Jurkat, Clone E6-1 (cell line): ENCODE data around the gene SLC30A10. TPM values are rescaled to one million over a fixed set of nuclear protein-coding genes. Genes with fewer than 3 reads are reported as not detected.
"Not testable (repeated sequence)": the region's sequence is repeated elsewhere in the genome, so short reads cannot be mapped to it uniquely, and the experiment has no call there.

Source experiments
- DNase-seq: peaks from one replicate; pipeline ENCODE4 v3.0.0-alpha.2; 2011; ENCODE audit warnings: low read depth, low spot score
- H3K4me3 ChIP-seq: 2 replicates; pipeline ENCODE4 v1.5.1; 2011; ENCODE audit warnings: mild to moderate bottlenecking, low read length, control low read depth, moderate library complexity
- polyA plus RNA-seq: library from polyadenylated mRNA; unstranded; fragments of >200 nt; gene quantifications from one replicate; pipeline ENCODE4 v1.2.1, GENCODE V29; 2012; ENCODE audit warnings: missing spikeins; ENCODE audit not compliant: insufficient read length, insufficient read depth

Gene SLC30A10
- polyA plus RNA-seq = not detected

DNA sequence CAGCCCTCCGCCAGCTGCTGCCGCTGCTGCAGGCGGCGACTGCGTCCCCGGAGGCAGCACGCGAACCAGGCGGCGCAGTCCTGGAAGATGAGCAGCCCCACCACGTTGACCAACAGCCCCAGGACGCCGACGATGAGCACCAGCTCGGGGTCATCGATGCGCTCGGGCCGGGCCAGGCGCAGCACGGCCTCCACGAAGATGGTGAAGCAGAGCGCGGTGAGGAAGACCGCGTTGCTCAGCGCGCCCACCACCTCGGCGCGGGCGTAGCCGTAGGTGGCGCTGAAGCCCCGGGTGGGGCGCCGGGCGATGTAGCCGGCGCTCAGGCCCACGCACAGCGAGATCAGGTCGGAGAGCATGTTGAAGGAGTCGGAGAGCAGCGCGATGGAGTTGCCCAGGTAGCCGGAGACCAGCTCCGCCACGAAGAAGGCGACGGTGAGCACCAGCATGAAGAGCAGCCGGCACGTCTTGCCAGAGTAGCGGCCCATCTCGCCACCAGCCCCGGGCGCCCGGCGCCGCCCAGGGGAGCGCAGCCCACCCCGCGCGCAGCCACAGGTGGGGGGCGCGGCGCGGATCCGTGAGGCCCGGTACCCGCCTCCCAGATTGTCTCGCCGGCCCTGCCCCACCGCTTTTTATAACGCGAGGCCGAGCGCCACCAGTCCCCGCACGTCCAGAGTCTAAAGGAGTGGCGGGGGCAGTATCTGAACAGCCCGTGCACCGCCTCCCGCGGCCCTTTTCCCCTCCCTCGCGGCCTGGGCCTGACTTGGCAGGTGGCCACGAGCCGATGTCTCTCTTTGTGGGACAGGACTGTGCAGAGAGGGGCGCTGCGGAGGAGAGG is at the start of gene SLC30A10:
Gene SLC30A10, minus strand, starts transcription at position 602 of the 835 bp plus-strand sequence. Its CDS starts 117 bp downstream, at position 485.
- H3K4me3 ChIP-seq = no peak within 1 kb of the TSS
- DNase-seq = no peak

DNA sequence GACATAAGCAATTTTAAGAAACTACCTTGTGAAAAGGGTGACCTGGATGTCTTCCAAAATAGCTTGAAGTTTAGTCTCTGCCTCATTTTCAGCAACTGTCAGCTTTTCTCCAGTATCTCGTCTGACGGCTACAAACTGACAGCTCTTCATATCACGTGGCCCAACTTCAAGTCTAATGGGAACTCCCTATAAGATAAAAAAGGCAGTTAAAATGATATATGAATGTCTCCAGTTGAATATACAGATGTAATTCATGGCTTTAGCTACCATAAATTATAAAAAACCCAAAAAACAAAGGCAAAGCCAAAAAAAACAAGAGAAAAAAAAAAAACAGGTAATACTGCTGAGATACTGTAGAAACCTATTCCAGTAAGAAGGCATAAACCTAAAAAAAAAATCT is 44.9 kb upstream of the SLC30A10 start:
- DNase-seq = no peak
- H3K4me3 ChIP-seq = no peak overlapping the region

DNA sequence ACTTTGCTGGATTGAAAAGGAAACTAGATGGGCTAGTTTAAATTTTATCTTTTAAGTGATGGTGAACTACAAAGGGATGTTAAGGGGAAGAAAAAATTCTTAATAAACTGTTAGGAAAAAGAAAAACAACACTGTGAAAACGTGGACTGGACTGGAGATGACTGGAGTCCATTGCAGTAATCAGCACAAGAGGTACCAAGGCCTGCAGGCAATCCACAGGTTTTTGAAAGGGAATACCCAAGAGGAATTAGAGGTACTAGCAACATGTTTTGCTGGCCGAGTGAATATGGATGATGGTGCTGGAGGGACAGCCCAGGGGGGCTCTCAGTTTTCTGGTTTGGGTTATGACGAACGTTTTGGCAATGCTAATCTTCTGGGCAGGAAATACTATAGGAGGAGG is 39.0 kb upstream of the SLC30A10 start:
- no peak overlapping the region for H3K4me3 ChIP-seq
- no peak for DNase-seq

DNA sequence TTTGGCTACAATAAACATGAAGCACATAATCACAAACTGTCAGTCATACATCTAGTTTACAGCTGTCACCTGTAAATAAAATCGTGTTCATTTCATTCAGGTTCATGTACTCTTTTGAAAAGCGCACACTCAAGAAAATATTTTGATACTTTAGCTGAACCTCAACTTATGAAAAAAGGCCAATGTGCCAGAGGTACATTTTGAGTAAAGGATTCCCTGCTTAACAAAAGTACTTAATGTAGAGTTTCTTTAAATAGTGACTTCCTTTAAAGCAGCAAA is 37.7 kb upstream of the SLC30A10 start:
- no peak overlapping the region for H3K4me3 ChIP-seq
- no peak for DNase-seq

DNA sequence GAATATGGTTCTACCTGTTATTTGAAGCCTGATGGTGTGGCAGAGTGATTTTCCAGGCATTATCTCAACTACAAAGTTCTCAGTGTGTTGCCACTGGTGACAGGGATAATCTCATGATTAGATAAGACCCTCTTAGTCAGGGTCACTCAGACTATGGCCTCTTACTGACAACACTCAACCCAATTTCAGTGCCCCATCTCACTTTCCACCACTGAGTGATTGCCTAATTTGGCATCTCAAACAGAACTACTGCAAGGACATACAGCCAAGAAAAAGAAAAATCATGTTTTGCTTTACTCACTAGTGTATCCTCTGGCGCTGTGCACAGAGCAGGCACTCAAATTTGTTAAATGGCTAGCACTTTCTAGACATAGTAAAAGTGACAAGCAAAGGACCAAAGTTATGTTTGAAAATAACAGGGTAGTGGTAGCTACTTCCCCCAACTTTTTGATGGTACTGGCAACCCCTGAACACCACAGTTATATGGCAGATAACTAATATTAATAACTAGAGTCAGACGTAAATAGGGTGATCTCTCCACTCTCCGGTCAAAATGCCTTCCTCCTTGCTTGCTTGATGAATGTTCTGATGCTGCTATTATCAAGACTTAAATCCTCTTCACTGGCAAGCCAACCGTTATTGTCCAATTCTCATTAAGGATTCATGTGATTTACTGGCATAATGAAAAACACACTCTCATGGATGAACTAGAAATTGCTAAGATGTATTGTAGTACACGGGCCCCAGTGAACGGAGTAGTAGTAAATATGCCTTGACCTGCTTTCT is 37.1 kb upstream of the SLC30A10 start:
- H3K4me3 ChIP-seq = no peak overlapping the region
- no peak for DNase-seq

DNA sequence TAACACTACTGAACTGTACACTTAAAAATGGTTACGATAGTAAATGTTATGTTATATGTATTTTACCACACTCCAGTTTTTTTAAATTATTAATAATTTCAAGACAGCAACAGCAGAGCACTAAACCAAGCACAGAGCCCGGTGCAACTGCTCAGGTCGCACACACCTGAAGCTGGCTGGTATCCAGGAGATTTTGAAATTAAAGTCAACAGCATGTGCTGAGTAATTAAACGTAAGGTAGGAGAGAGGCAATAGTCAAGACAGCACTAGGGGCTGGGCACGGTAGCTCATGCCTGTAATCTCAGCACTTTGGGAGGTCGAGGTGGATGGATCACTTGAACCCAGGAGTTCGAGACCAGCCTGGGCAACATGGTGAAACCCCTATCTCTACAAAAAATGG is 35.1 kb upstream of the SLC30A10 start:
- no peak overlapping the region for H3K4me3 ChIP-seq
- no peak for DNase-seq

DNA sequence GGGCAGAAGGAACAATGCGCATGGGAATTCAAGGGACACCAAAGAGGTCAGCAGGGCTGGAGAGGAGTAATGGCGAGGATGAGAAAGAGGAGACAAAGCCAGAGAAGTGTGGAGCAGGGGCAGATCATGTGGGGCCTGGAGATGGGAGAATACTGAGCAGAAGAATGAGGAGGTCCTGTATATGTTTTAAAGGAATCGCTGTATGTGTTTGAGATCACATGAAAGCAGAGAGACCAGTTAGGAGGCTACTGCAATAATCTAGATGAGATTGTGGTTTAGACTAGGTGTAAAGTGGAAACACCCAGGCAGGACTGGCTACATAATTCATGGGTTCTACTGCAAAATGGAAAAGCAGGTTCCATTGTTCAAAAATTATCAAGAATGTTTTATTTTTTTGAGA is 33.3 kb upstream of the SLC30A10 start:
- no peak for DNase-seq
- no peak overlapping the region for H3K4me3 ChIP-seq

DNA sequence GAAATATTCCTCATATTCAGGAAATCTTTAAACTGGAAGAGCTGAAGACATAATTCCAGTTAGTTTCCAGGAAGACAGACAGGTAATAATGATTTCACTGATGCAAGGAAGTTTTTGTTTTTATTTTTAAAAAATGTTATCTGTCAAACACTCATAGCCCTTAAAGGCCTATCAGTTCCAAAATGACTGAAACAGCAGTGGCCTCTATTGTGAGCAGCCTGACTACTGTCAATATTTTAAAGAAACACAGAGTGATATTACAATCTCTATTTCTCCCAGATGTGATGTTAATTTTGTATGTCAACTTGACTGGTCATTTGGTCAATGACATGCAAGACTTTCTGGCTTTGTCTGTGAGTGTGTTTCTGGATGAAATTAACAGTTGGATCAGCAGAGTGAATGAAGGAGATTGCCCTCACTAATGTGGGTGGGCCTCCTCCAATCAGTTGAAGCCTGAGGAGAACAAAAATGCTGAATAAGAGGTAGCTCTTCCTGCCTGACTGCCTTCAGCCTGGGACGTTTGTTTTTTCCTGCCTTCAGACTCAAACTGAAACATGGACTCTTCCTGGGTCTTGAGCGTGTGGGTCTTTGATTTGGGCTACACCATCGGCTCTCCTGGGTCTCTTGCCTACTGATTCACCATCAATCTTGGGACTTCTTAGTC is 31.3 kb upstream of the SLC30A10 start:
- H3K4me3 ChIP-seq = no peak overlapping the region

DNA sequence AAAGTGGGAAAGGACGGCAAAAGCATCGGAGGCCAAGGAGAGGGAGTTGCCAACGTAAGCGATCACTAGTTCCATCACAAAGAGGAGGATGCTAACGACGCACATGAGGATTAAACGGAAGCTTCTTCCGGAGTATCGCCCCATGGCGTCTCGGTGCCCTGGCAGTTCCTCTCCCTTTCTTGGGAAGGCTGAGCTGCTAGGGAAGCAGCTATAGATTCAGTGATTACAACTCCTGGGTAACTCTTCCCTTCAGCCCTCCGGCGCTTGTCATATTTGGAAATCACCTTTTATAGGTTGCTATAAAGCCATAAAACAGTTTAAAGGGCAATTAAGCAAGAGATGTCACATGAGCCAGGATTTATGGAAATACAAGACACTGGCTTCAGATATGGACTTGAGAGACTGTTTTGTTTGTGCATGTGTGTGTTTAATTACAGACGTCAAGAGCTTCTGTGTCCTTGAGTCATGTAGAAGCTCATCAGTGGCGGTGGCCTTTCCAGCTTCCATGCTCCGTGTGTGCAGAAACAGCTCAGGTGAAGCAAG is 30.6 kb upstream of the SLC30A10 start:
- no peak for DNase-seq
- no peak overlapping the region for H3K4me3 ChIP-seq

More for the DNA sequence above, 31.3 kb upstream of the SLC30A10 start:
- DNase-seq = no peak

DNA sequence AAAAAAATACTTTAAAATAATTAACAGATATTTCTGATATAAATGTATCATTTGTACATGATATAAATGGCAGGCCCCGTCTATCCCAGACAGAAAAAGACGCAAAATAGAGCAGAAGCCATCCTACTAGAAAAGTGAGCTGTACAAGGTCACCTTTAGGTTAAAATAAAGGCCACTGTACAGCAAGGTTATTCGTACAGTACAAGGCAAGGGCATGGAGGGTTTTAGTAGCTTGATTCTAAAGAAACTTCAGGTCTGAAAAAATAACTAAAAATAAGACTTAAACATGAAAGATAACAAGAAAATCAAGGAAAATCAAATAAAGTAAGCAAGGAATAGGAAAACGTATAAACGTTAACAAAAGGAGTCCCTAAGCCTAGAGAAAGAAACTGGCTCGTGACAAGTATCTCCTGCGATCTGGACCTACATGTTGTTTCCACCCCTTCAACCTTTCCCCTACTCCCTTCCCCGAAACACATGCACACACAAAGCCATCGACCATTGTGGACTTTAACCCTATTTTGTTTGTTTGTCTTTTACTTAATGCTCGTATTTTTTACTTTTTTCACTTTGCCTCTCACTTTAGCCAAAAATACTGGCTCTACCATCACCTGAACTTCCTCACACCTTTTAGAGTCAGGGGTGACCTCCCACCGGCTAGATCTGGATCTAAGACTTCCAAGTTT is 26.5 kb upstream of the SLC30A10 start:
- DNase-seq = no peak

DNA sequence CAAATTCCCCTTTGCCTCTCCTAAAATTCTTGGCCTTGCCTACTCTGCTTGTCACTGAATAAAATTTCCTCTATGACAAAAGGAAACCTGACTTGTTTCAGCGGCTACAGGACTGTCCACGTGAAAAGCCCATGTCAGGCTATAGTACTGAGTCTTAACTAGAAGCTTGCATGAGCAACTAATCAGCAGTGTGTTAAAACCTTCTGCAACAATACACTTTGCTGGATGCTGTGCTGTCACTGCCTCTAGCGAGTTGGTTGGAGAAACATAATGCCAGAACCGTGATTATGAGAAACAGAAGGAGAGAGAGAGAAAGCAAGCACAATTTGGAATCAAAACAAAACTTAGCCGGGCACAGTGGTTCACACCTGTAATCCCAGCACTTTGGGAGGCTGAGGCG is 25.7 kb upstream of the SLC30A10 start:
- DNase-seq = no peak
- H3K4me3 ChIP-seq = no peak overlapping the region

More for the DNA sequence above, 26.5 kb upstream of the SLC30A10 start:
- H3K4me3 ChIP-seq = no peak overlapping the region

DNA sequence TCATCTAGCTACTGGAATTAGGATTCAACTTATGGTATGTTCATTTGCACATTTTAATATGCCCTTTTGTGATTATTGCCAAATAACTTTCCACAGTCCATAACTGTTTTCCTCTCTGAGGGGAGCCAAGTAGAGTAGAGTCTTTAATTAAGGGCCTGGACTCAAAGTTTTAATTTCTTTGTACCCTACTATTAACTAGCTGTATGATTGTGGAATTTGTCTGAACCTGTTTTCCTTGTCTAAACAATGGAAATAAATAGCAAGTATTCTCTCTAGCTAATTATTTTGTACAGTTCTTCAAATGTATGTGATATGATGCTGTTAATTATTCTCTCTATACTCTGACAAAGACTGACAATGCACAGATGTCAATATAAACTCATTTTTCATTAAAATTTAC is 24.0 kb upstream of the SLC30A10 start:
- no peak overlapping the region for H3K4me3 ChIP-seq
- DNase-seq = no peak

DNA sequence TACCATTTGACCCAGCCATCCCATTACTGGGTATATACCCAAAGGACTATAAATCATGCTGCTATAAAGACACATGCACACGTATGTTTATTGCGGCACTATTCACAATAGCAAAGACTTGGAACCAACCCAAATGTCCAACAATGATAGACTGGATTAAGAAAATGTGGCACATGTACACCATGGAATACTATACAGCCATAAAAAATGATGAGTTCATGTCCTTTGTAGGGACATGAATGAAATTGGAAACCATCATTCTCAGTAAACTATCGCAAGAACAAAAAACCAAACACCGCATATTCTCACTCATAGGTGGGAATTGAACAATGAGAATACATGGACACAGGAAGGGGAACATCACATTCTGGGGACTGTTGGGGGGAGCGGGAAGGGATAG is 20.9 kb upstream of the SLC30A10 start:
- H3K4me3 ChIP-seq, DNase-seq: not testable (repeated sequence)

DNA sequence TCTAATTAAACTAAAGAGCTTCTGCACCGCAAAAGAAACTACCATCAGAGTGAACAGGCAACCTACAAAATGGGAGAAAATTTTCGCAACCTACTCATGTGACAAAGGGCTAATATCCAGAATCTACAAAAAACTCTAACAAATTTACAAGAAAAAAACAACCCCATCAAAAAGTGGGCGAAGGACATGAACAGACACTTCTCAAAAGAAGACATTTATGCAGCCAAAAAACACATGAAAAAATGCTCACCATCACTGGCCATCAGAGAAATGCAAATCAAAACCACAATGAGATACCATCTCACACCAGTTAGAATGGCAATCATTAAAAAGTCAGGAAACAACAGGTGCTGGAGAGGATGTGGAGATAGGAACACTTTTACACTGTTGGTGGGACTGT is 20.4 kb upstream of the SLC30A10 start:
- H3K4me3 ChIP-seq, DNase-seq: not testable (repeated sequence)

DNA sequence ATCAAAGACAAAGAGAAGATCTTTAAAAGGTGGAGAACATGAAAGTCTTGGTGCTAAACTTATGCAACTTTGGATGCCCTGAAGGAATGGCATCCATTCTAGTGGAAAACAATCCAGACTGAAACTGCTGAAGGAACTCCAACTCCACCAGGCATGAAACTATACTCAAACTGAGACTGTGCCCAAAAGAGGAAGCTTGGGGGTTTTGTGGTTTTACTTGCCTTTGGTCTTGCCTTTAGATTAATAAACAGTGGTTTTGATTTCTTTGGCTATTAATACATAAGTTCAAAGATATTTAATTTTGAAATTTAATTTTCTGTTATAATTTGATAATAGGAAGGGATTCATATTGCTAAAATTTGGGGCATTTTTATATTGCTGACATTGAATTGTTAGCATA is 17.4 kb upstream of the SLC30A10 start:
- H3K4me3 ChIP-seq = no peak overlapping the region
- DNase-seq = no peak

DNA sequence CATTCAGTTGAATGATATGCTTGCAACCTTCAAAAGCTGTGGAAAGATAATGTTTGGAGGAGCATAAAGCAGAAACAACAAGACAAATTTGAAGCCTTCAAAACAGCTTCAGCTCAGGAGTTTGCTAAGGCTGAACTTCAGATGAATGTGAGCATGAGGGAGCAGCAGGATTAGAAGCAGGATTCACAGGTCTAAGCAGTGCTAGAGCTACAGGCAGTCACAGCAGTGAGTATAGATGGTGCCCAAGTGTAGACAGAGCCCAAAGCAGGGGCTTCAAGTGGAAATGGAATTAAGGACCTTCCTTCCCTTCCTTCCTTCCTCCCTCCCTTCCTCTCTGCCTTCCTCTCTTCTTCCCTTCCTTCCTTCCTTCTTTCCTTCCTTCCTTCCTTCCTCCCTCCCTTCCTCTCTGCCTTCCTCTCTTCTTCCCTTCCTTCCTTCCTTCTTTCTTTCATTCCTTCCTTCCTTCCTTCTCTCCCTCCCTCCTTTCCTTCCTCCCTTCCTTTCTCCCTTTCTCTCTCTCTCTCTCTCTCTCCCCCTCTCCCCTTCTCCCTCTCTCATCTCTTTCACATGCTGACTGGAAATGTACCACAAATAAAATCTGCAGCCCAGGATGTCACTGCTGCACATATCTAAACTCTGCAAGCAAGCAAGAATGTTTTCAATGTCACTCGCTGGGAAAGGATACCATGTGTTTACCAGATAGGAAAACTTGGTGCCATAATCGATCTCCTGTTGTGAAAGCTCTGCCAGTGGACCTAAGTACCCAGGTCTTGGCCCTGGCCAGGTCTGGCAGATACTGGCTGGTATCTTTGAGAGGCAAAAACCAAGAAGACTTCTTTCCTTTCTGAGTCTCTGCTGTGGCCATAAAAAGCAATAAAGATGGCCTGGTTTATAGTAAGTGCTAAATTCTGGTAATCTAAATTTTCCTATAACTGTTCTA is 13.1 kb upstream of the SLC30A10 start:
- H3K4me3 ChIP-seq = no peak overlapping the region
- DNase-seq = no peak

DNA sequence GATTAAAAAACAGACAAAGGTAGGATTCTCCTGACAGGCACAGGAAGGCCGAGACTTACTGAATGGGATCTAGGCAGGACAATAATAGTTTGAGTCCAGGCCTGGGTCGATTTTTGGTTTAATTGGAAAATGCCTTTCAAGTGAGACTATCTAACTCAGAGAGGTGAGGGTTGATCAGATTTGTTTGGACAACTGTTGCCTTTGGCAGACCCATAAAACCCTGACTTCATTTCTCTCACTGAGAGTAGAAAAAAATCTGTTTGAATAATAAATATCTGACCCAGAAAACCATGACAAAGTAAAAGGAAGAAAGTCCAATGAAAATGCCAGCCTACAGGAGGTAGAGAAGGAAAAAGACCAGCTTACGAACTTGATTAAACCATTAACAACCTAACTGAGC is 12.3 kb upstream of the SLC30A10 start:
- no peak overlapping the region for H3K4me3 ChIP-seq
- no peak for DNase-seq

DNA sequence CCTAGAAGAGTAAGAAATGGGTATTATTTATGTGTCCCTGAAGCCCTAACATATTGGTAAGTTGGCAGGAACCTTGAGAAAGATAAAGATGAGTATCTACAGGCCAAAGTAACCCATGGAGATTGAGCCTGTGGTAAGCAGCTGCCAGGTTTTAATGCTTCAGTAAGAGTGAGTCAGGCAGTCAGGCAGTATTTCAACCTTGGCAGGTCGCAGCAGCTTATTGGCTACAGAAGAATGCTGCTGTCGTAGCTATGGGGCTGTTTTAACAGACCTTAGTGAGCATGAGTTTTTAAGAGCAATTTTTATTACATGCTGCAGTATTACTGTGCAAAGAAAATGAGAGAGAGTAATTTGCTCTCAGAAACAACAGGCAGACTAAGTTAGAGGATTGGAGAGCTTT is 10.3 kb upstream of the SLC30A10 start:
- DNase-seq = no peak
- H3K4me3 ChIP-seq = no peak overlapping the region
